ENCODE data around the gene S100A2.

The S100A2 gene

DNA sequence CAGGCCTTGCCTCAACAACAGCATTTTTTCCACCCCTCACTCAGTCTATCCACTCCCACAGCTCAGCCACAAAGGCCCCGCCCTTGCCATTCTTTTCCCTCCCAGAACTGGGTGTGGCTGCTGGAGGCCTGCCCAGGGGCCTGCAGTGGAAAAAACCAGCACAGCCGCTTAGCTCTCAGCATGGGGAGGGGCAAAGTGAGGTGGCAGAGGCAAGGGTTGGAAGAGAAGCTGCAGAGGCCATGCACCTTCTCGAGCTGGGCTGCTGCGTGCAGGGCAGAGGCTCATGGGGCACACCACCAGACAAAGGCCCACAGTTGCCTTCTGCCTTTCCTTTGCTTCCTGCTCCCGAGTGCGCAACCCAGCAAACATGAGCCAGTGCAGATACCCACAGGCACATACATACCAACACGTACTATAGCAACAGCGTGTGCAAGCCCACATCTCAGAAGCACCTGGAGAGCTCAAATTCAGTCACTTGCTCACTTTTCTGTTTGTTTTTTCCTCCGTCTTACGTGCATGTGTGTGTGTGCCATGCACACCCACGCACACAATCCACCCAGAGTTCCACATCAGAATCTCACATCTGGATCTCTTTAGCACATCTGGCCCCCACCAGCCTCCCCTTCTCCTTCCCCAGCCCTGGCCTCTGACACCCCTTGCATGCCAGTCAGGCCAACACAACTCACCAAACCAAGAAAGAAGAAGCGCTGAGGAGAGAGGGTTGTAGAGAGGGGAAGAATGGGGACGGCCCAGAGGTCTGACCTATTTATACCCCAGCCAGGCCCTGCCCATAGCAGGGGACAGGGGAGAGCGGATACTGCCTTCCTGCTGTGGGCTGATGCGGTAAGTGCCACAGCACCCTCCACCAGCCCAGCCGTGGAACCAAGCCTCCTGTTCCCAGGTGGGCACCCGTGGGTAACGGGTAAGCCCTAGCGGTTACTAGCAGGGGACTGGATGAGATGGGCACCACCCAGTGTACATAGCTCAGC is 20.3 kb downstream of the S100A2 start, which contains the start of gene S100A4:
Gene S100A4, minus strand, starts transcription at position 740 of the 989 bp plus-strand sequence. CDS start 1,012 bp downstream, outside the sequence.
- peak; percentile 71 to 84 for DNase-seq (ENCODE audit: low read depth in 2 of 2)

- no peak for DNase-seq (ENCODE audit: low read depth in 2 of 2)
Measured at GRCh38 chr1:153544453-153545066, 21.1 kb downstream of the S100A2 start.

DNA sequence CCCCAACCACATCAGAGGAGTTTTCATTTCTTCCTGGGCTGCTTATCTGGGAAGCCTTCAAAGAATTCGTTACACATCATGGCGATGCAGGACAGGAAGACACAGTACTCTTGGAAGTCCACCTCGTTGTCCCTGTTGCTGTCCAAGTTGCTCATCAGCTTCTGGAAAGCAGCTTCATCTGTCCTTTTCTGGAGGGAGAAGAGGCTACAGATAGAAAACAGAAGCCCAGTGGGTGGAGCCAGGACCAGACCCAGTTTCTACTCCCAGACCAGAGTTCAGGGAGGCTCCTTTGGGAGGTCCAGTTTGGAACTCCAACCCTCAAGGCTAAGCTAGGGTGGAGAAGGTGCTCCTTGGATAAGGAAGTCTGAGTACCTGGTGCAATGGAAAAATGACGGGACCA is 21.9 kb downstream of the S100A2 start:
- DNase-seq (ENCODE audit: low read depth in 2 of 2): no peak

DNA sequence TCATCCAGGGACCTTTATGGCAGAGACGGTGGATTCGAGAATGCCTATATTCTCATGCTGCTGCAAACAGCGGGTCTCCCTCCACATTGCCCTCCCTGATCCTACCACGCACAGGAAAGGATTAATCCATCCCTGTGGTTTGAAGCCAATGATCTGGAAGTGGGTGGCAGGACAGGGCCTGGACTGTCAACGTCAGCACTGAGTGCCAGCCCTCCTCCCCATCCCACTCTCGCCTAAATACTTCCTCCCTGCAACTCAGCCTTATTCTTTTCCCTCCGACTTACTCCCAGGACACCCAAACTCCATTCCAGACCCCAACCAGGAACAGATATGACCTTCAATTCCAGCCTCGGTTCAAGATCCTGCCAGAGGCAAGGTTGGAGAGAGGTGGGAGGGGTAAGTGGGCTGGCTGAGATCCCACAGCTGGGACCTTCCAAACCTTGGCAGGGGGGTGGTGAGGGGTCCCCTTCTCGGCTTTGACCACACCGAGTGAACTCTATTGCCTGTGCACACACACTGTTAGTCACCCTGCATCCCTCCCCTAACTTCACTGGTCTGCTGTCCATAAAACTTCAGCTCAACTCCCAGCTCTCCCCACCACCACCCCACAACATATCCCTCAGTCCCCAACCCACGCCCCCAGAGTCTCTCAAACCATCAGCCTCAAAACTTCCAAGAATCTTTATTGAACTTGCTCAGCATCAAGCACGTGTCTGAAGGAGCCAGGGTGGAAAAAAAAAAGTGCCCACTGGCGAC is 22.5 kb downstream of the S100A2 start:
- no peak for DNase-seq (ENCODE audit: low read depth in 2 of 2)

DNA sequence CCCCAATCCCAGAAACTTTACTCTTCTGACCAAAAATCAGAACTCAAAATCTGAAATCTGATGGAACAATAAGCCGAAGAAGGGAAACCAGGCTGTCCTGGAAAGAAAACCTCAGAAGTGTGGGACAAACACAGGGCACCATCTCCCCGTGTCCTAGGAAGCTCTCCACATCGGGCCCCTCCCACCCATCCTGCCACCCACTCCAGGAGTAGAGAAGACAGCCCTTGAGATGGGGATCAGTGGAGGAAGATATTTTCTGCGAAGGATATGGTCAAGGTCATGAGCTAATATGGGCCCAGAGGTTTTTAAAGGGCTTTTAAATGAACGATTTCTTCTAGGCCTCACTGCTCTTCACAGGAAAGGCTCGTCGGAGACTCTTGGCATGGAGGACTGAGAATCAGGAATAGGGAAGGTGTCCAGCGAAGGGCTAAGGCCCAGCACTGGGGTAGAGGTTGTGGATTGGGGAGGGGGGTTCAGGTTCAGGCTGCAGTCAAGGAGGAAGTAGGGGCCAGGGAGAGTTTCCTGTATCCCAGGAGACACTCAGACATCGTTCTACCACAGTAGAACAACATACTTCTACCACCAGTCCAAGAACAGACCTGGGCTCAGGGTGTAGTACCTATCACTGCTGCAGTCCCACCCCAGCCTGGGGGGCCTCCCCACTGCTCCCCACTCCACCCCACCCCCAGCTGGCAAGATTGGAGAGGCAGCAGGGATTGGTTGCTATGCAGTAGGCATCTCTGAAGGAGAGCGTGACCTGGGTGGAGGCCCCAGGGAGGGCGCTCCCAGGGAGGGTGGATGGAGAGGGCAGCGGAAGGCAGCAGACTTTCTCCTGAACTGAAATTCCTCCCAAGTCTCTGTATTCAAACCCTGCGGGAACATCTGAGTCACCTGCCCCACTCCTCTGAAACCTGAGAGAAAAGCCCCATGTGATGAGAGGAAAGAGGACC is 23.7 kb downstream of the S100A2 start:
- no peak for DNase-seq (ENCODE audit: low read depth in 2 of 2)

DNA sequence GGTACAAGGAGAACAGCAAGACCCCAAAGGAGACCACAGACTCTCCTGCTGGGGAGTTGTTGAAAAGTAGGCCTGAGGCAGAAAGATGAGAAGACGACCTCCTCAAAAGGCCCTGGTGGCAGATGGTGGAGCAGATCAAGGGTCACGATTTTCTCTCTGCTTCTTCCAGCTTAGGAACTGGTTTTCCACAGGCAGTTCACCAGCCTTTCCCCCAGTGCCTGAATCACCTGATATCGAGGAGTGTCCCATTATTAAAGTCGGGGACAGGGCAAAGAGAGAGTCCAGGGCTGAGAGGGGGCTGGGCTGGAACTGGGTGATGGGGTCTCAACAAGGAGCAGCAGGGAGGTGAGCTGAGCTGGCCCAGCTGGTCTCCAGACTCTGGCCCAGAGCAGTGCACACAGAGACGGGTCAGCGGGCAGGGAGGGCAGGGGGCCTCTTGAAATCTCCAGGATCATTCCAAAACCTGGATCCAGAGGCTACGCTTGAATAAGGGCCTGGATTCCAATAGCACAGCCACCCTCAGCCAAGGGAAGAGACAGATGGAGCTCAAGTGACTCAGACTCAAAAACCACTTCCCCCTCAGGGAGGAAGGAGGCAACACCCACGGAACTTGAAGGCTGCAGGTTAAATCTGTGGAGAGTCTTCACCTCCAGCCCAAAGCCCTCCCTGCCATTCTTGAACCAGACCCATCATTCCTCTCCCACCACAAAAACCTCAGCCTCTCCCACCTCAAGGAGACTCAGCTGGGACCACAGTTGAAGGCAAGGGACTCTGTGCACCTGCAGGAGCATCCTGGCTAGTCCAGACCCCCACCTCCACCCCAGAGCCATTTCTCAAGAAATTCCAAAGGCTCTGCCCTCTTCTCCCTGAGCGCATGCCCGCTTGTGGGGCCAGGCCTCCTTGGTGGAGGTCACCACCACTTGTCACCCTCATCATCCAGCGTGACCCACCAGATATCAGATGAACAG is 25.0 kb downstream of the S100A2 start, which contains the start of gene S100A5:
Gene S100A5, minus strand, starts transcription at position 541 of the 968 bp plus-strand sequence. CDS start 743 bp downstream, outside the sequence.
- DNase-seq (ENCODE audit: low read depth in 2 of 2): no peak

GRCh38 chr1:153539395-153540093 is 26.1 kb downstream of the S100A2 start:
- DNase-seq (ENCODE audit: low read depth in 2 of 2): no peak

DNA sequence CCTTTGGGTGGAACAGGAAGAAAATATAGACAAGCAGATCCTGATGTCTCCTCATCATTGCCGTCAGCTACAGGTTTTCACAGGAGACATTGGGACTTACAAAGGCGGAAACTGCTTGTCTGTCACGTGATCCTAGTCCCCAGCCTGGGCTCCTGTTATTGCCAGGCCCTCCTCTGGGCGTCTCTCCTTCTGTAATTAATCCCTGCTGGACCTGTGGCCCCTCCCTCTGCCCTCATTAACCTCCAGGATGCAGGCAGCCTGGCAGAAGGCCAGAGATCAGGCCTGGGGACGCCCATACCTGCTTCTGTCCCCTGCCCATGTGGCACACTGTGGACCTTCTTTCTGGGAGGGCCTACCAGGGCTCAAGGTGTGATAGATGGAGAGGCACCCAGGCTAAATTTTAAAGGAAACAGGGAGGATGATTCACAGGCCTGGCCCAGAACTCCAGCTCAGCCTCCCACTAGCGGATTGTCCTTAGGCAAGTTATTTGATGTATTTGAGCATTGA is 27.3 kb downstream of the S100A2 start:
- no peak for DNase-seq (ENCODE audit: low read depth in 2 of 2)

GRCh38 chr1:153537376-153537730 is 28.3 kb downstream of the S100A2 start:
- DNase-seq (ENCODE audit: low read depth in 2 of 2): no peak

GRCh38 chr1:153536671-153537375 is 28.8 kb downstream of the S100A2 start:
- DNase-seq (ENCODE audit: low read depth in 2 of 2): no peak

- peak; percentile 71 to 73 for DNase-seq (ENCODE audit: low read depth in 2 of 2)
Measured at GRCh38 chr1:153536012-153536670, 29.5 kb downstream of the S100A2 start.

GRCh38 chr1:153535242-153536011 is 30.2 kb downstream of the S100A2 start, which contains the start of gene S100A6:
Gene S100A6 (minus strand): TSS chr1:153535991. CDS start chr1:153535339, 652 bp downstream.
- DNase-seq (ENCODE audit: low read depth in 2 of 2): no peak

DNA sequence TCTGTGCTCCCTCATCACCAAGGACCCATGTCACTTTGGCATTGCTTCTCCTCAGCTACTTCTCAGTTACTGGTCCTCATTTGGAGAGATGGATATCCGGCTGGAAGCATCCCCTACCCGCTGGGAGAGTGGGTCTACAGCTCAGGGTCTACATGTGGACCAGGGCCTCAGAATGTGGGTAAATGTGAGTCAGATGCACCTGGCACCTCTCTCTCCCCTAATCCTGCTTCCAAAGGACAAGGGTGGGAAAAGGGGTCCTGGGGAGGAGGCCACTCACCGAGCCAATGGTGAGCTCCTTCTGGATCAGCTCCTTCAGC is 30.8 kb downstream of the S100A2 start:
- no peak for DNase-seq (ENCODE audit: low read depth in 2 of 2)

DNA sequence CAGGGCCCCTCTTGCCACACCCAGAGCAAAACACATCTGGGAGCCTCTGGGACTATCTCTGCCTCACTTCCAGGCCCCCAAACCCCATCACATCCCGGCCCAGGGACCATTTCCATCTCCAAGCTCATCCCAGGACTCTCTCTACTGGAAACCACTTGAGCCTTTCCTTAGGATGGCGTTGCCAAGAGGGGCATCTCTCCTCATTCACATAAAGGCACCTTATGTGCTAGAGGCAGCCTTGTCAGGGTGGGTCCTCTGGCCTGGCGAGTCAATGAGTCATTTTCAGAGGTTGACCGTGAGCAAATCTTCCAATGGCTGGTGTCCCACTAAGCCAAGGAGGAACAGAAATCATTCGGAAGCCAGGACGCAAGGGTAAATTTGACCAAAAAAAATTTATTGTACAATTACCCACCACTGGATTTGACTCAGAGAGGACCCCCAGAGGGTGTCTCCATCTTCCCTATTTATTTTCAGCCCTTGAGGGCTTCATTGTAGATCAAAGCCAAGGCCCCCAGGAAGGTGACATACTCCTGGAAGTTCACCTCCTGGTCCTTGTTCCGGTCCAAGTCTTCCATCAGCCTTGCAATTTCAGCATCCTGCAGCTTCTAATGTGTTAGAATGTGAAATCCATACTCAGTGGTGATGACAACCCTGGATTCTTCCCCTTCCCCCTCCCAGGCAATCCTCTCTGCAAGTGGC is 31.3 kb downstream of the S100A2 start:
- DNase-seq (ENCODE audit: low read depth in 2 of 2): no peak

- no peak for DNase-seq (ENCODE audit: low read depth in 2 of 2)
Measured at GRCh38 chr1:153533689-153534201, 31.9 kb downstream of the S100A2 start.
